Neuronal stem cell (in vitro differentiated cells): ENCODE data around the gene FSD1.

Experiments used
- DNase-seq: peaks from one replicate; pipeline ENCODE4 v3.0.0-alpha.2; 2013; ENCODE audit warnings: low spot score
- H2AFZ ChIP-seq: one replicate; pipeline ENCODE4 v1.6.1; 2013; ENCODE audit warnings: mild to moderate bottlenecking, low read length, inconsistent platforms
- H2AK5ac ChIP-seq: 2 replicates; pipeline ENCODE4 v1.6.1; 2013; ENCODE audit warnings: low read depth, mild to moderate bottlenecking, inconsistent platforms, low read length, moderate library complexity, mixed read lengths
- H2BK120ac ChIP-seq: 2 replicates; pipeline ENCODE4 v1.6.1; 2013; ENCODE audit warnings: low read depth, mild to moderate bottlenecking, inconsistent platforms, low read length, moderate library complexity, mixed read lengths
- H2BK12ac ChIP-seq: one replicate; pipeline ENCODE4 v1.6.1; 2013; ENCODE audit warnings: low read length, inconsistent platforms
- H2BK15ac ChIP-seq: 2 replicates; pipeline ENCODE4 v1.6.1; 2013; ENCODE audit warnings: mild to moderate bottlenecking, low read length, inconsistent platforms, mixed read lengths
- H2BK5ac ChIP-seq: one replicate; pipeline ENCODE4 v1.6.1; 2013; ENCODE audit warnings: inconsistent platforms, mild to moderate bottlenecking, low read length, moderate library complexity
- H3K14ac ChIP-seq: one replicate; pipeline ENCODE4 v1.6.1; 2013; ENCODE audit warnings: low read length, inconsistent platforms
- H3K18ac ChIP-seq: 2 replicates; pipeline ENCODE4 v1.6.1; 2013; ENCODE audit warnings: low read length, inconsistent platforms
- H3K23ac ChIP-seq: 2 replicates; pipeline ENCODE4 v1.6.1; 2013; ENCODE audit warnings: low read depth, mild to moderate bottlenecking, mixed read lengths, low read length, inconsistent platforms; ENCODE audit not compliant: poor library complexity
- H3K27ac ChIP-seq: replicated peaks from 3 replicates; pipeline ENCODE4 v1.5.1; 2013; ENCODE audit warnings: low read length, inconsistent platforms
- H3K27me3 ChIP-seq, 3 experiments: 2 replicates each; pipeline ENCODE4 v1.6.1; 2013; ENCODE audit warnings: low read length in 3 of 3, mild to moderate bottlenecking in 2 of 3, inconsistent platforms in 1 of 3, low read depth in 1 of 3, mixed read lengths in 1 of 3, moderate library complexity in 1 of 3; ENCODE audit not compliant: control insufficient read depth in 3 of 3, insufficient read depth in 3 of 3
- H3K36me3 ChIP-seq, 2 donors: replicated peaks in 1 of 2; 2 replicates each; pipeline ENCODE4 v1.6.1; 2013; ENCODE audit warnings: low read length in 2 of 2; ENCODE audit not compliant: control insufficient read depth in 2 of 2, insufficient read depth in 2 of 2
- H3K4ac ChIP-seq: 2 replicates; pipeline ENCODE4 v1.6.1; 2013; ENCODE audit warnings: inconsistent platforms, mild to moderate bottlenecking, low read length, moderate library complexity
- H3K4me1 ChIP-seq, 2 donors: 1 replicate in 1 of 2; 2 replicates in 1 of 2; pipeline ENCODE4 v1.6.1; 2013; ENCODE audit warnings: low read length in 2 of 2, low read depth in 1 of 2; ENCODE audit not compliant: control insufficient read depth in 2 of 2, insufficient read depth in 1 of 2
- H3K4me2 ChIP-seq: one replicate; pipeline ENCODE4 v1.6.1; 2013; ENCODE audit warnings: mild to moderate bottlenecking, low read length, inconsistent platforms; ENCODE audit not compliant: insufficient read depth, poor library complexity, severe bottlenecking
- H3K4me3 ChIP-seq, 2 donors: 2 replicates each; pipeline ENCODE4 v1.5.1; 2013; ENCODE audit warnings: low read length in 2 of 2, mild to moderate bottlenecking in 2 of 2, inconsistent platforms in 1 of 2, moderate library complexity in 1 of 2
- H3K79me1 ChIP-seq: one replicate; pipeline ENCODE4 v1.6.1; 2013; ENCODE audit warnings: low read depth, mild to moderate bottlenecking, inconsistent platforms, low read length, moderate library complexity
- H3K9ac ChIP-seq: one replicate; pipeline ENCODE4 v1.6.1; 2013; ENCODE audit warnings: mild to moderate bottlenecking, low read depth, low read length, inconsistent platforms; ENCODE audit not compliant: poor library complexity
- H3K9me3 ChIP-seq, 2 donors: replicated peaks in 1 of 2; 2 replicates each; pipeline versions ENCODE3 to v1.6.1; 2013; ENCODE audit warnings: low read length in 2 of 2, mild to moderate bottlenecking in 2 of 2, inconsistent platforms in 1 of 2, low read depth in 1 of 2, mixed read lengths in 1 of 2, moderate library complexity in 1 of 2; ENCODE audit not compliant: control insufficient read depth in 2 of 2, insufficient read depth in 1 of 2
- H4K8ac ChIP-seq: one replicate; pipeline ENCODE4 v1.6.1; 2013; ENCODE audit warnings: low read depth, mild to moderate bottlenecking, inconsistent platforms, low read length, moderate library complexity
- H4K91ac ChIP-seq: one replicate; pipeline ENCODE4 v1.6.1; 2013; ENCODE audit warnings: low read length, low read depth, mild to moderate bottlenecking, inconsistent platforms; ENCODE audit not compliant: poor library complexity
- WGBS, 2 donors: extraction: QIAGEN DNeasy Blood & Tissue Kit; methylation state at CpG; one replicate each; pipeline ENCODE4 v1.1.7; 2013; ENCODE audit warnings: missing lambda C conversion rate in 2 of 2, mixed read lengths in 1 of 2; ENCODE audit not compliant: insufficient read length in 2 of 2, insufficient replicate concordance in 1 of 2; ENCODE audit errors: extremely low coverage in 2 of 2; 5-methylcytosine and 5-hydroxymethylcytosine counted together

Gene FSD1

GRCh38 chr19:4354282-4354681 is 49.9 kb downstream of the FSD1 start:
- Histone ChIP-seq H2BK12ac (peak overlapping the region; percentile 22), H3K9ac (no peak overlapping the region), H4K91ac (no peak overlapping the region), H2AFZ (no peak overlapping the region), H2BK15ac (no peak overlapping the region), H3K4me3 (no peak overlapping the region), H3K4me1 (peaks cover 0 to 1% of the 10 kb centered on the region in 2 donors), H2AK5ac (no peak overlapping the region), H3K79me1 (peaks cover 5% of the 10 kb centered on the region), H3K27ac (no peak overlapping the region), H3K4ac (no peak overlapping the region), H4K8ac (no peak overlapping the region), H2BK5ac (no peak overlapping the region), H3K9me3 (no peaks in the 10 kb centered on the region), H3K23ac (no peak overlapping the region), H2BK120ac (no peak overlapping the region), H3K27me3 (no peaks in the 10 kb centered on the region), H3K4me2 (no peak overlapping the region), H3K14ac (no peak overlapping the region), H3K18ac (no peak overlapping the region), H3K36me3 (peaks cover 25 to 82% of the 10 kb centered on the region in 2 donors)
- no CpG with 5 or more reads among the region's 12 CpGs for WGBS, 2 donors
- DNase-seq: no peak

GRCh38 chr19:4354897-4355296 is 50.5 kb downstream of the FSD1 start:
- no peak overlapping the region for H3K4me3 ChIP-seq
- no CpG with 5 or more reads among the region's 17 CpGs for WGBS, 2 donors
- no peak overlapping the region for H4K8ac ChIP-seq
- H2AFZ ChIP-seq: no peak overlapping the region
- H2BK5ac ChIP-seq: no peak overlapping the region
- H2AK5ac ChIP-seq: no peak overlapping the region
- H3K4me2 ChIP-seq: no peak overlapping the region
- H3K36me3 ChIP-seq: peaks cover 31 to 84% of the 10 kb centered on the region in 2 donors
- no peak overlapping the region for H3K27ac ChIP-seq
- H3K9me3 ChIP-seq: no peaks in the 10 kb centered on the region
- H3K79me1 ChIP-seq: peaks cover 8% of the 10 kb centered on the region
- no peak overlapping the region for H3K14ac ChIP-seq
- no peak overlapping the region for H2BK15ac ChIP-seq
- H3K9ac ChIP-seq: no peak overlapping the region
- no peak overlapping the region for H3K18ac ChIP-seq
- no peaks in the 10 kb centered on the region for H3K27me3 ChIP-seq
- no peak overlapping the region for H3K23ac ChIP-seq
- DNase-seq: no peak
- no peak overlapping the region for H2BK120ac ChIP-seq
- no peak overlapping the region for H2BK12ac ChIP-seq
- no peak overlapping the region for H4K91ac ChIP-seq
- peaks cover 0 to 1% of the 10 kb centered on the region in 2 donors for H3K4me1 ChIP-seq
- no peak overlapping the region for H3K4ac ChIP-seq

DNA sequence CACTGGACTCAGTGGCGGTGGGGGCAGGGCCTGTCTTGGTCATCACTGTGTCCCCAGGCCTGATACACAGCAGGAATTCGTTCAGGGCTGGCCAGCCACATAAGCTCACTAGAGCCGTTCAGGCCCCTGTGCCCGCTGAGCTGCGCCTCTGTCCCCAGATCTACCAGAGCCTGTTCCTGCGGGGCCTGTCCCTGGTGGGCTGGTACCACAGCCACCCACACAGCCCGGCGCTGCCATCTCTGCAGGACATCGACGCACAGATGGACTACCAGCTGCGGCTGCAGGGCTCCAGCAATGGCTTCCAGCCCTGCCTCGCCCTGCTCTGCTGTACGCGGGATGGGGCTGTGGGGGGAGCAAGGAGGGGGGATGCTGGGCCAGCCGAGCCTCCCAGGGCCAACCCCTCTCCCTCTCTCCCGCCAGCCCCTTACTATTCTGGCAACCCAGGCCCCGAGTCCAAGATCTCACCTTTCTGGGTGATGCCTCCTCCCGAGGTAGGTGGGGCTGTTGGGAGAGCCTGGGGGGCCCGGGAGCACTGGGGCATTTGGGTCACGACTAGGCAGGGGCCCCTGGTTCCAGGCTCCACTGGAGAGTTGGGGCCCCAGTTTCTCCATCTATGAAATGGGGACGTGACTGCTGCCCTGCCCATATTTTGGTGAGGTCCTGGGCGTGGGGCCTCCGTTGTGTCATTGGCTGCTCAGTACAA is 52.8 kb downstream of the FSD1 start:
- Histone ChIP-seq H3K79me1 (peaks cover 7% of the 10 kb centered on the region), H2AK5ac (no peak overlapping the region), H4K91ac (no peak overlapping the region), H3K23ac (no peak overlapping the region), H3K4me1 (peaks cover 0 to 5% of the 10 kb centered on the region in 2 donors), H3K4me2 (no peak overlapping the region), H2AFZ (no peak overlapping the region), H2BK12ac (no peak overlapping the region), H2BK15ac (no peak overlapping the region), H3K9me3 (no peaks in the 10 kb centered on the region), H3K27me3 (no peaks in the 10 kb centered on the region), H4K8ac (peak overlapping the region; percentile 23), H3K18ac (peak overlapping the region; percentile 71), H3K36me3 (peaks cover 33 to 91% of the 10 kb centered on the region in 2 donors), H2BK5ac (no peak overlapping the region), H3K4me3 (no peak overlapping the region), H3K4ac (no peak overlapping the region), H3K14ac (no peak overlapping the region), H2BK120ac (peak overlapping the region; percentile 18), H3K27ac (no peak overlapping the region), H3K9ac (peak overlapping the region; percentile 70)
- WGBS, 2 donors: no CpG with 5 or more reads among the region's 23 CpGs
- DNase-seq: no peak

DNA sequence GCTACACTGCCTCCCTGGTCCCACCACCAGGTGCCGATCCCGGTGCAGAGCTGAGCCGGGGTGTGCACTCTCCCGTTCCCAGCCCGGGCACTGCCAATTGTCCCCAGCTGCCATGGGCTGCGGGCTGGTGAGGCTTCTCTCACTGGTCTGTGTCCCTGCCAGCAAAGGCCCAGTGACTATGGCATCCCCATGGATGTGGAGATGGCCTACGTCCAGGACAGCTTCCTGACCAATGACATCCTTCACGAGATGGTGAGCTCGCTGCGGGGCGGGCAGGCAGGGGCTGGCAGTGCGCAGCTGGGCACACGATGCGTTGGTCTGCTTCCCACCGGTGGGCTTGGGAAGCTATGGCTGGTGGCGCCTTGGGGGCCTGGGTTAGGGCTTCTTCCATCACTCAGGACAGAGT is 53.5 kb downstream of the FSD1 start:
- peak overlapping the region; percentile 90 for H3K23ac ChIP-seq
- H3K18ac ChIP-seq: no peak overlapping the region
- H3K36me3 ChIP-seq: peaks cover 40 to 95% of the 10 kb centered on the region in 2 donors
- peaks cover 0 to 5% of the 10 kb centered on the region in 2 donors for H3K4me1 ChIP-seq
- no peak overlapping the region for H2AK5ac ChIP-seq
- H3K4me2 ChIP-seq: no peak overlapping the region
- DNase-seq: no peak
- H3K9me3 ChIP-seq: no peaks in the 10 kb centered on the region
- H2BK5ac ChIP-seq: no peak overlapping the region
- H4K8ac ChIP-seq: peak overlapping the region; percentile 4
- peak overlapping the region; percentile 44 for H3K9ac ChIP-seq
- WGBS, 2 donors: no CpG with 5 or more reads among the region's 16 CpGs
- no peak overlapping the region for H2BK12ac ChIP-seq
- no peak overlapping the region for H3K27ac ChIP-seq
- H3K4ac ChIP-seq: no peak overlapping the region
- no peak overlapping the region for H3K4me3 ChIP-seq
- no peak overlapping the region for H2AFZ ChIP-seq
- no peak overlapping the region for H4K91ac ChIP-seq
- H3K14ac ChIP-seq: no peak overlapping the region
- no peak overlapping the region for H2BK120ac ChIP-seq
- H3K79me1 ChIP-seq: peaks cover 9% of the 10 kb centered on the region
- H3K27me3 ChIP-seq: no peaks in the 10 kb centered on the region
- no peak overlapping the region for H2BK15ac ChIP-seq
